ENCODE results near the gene NEDD8. TPM values are rescaled to one million over a fixed set of nuclear protein-coding genes. Genes with fewer than 3 reads are reported as not detected.

NEDD8 gene
- total and polyA plus RNA-seq, 2 of the 4 experiments (the other 2 are of a cell fraction) = 167 to 375 TPM

- no peak overlapping the region for H2BK15ac ChIP-seq (ENCODE audit: low read depth, low read length)
- no peaks in the 10 kb centered on the region for H3K9me1 ChIP-seq (ENCODE audit: insufficient read depth, low read length)
- ChIA-PET CTCF (interaction anchor here (0.7 kb wide), 1 partner anchor 16 kb away, joined by 3 read pairs; the partner anchor contains the start of gene IRF9), POLR2A (ENCODE audit: unreplicated experiment) (no interaction called here)
- H2AFZ ChIP-seq (replicated peaks; ENCODE audit: low read length, poor library complexity) = no peak overlapping the region
- no peak overlapping the region for H3K4me2 ChIP-seq (ENCODE audit: low read depth, low read length)
- H3K27me3 ChIP-seq (ENCODE audit: control insufficient read depth, insufficient read depth, low read length) = no peaks in the 10 kb centered on the region
- no TSS peak for BruUV-seq (replicated peaks)
- no peak overlapping the region for H4K91ac ChIP-seq (ENCODE audit: insufficient read depth, low read depth, low read length)
- H4K5ac ChIP-seq (ENCODE audit: low read depth, low read length) = no peak overlapping the region
- no peaks in the 10 kb centered on the region; a peak in 1 of 4 replicates for H3K79me1 ChIP-seq (ENCODE audit: low read depth in 1 of 2, low read length in 2 of 2)
- WGBS, 2 experiments (ENCODE audit: extremely low coverage in 2 of 2, insufficient read length in 1 of 2) = no CpG with 5 or more reads among the region's 12 CpGs
- H3K23ac ChIP-seq (ENCODE audit: low read depth, low read length) = no peak overlapping the region
- no peak overlapping the region for H2AK9ac ChIP-seq (replicated peaks; ENCODE audit: low read depth, low read length, poor library complexity)
- H2AK5ac ChIP-seq (ENCODE audit: low read depth, low read length) = no peak overlapping the region
- no peak for DNase-seq
- no peak overlapping the region for H4K8ac ChIP-seq (ENCODE audit: low read depth in 2 of 2, low read length in 2 of 2)
- no peak overlapping the region for H3K27ac ChIP-seq (ENCODE audit: insufficient read depth, low read length)
- in situ Hi-C loops (cut with MboI; ENCODE audit: low sequenced_read_pairs) (no loop called here), intact Hi-C loops (cut with micrococcal nuclease) (no loop called here), dilution Hi-C loops (cut with HindIII; ENCODE audit: low sequenced_read_pairs, unreplicated experiment) (no loop called here)
- no peaks in the 10 kb centered on the region for H3K9me3 ChIP-seq (ENCODE audit: control insufficient read depth, insufficient read depth, low read length)
- peaks cover 2% of the 10 kb centered on the region; the same call in 1 of the 2 replicates for H3K4me1 ChIP-seq (ENCODE audit: control insufficient read depth, insufficient read depth, low read length)
- no peaks in the 10 kb centered on the region for H4K20me1 ChIP-seq (ENCODE audit: insufficient read depth, low read length)
- no peak overlapping the region for H3K18ac ChIP-seq (ENCODE audit: low read depth, low read length)
- no peak overlapping the region for H3K4ac ChIP-seq (ENCODE audit: low read depth, low read length)
- H3K56ac ChIP-seq (ENCODE audit: extremely low read depth, insufficient read depth, low read length) = no peak overlapping the region
- no peak overlapping the region for H3K9ac ChIP-seq (ENCODE audit: low read depth, low read length)
- H3K36me3 ChIP-seq (ENCODE audit: control insufficient read depth, insufficient read depth, low read length) = peaks cover 60% of the 10 kb centered on the region
- no peak overlapping the region for H2BK20ac ChIP-seq (ENCODE audit: low read depth, low read length)
- no peak overlapping the region for H3K4me3 ChIP-seq (ENCODE audit: insufficient read depth, low read depth, low read length)
- no peak for TF ChIP-seq RAD21 (IDR thresholded peaks at IDR 0.05; ENCODE audit: low read length)
- TF ChIP-seq CTCF (conservative IDR thresholded peaks at IDR 0.05; ENCODE audit: low read depth, low read length) = no peak
- TF ChIP-seq MXI1 (IDR thresholded peaks at IDR 0.05; ENCODE audit: borderline replicate concordance, low read depth, low read length) = no peak
- no peak overlapping the region for H3K14ac ChIP-seq (replicated peaks; ENCODE audit: low read depth, low read length)
- no peak for ATAC-seq (ENCODE audit: low read depth)
- H2BK5ac ChIP-seq (ENCODE audit: low read depth, low read length, poor library complexity, severe bottlenecking) = no peak overlapping the region
- no peak overlapping the region for H2BK120ac ChIP-seq (ENCODE audit: low read depth, low read length)
Measured at GRCh38 chr14:24177041-24177825, 54.9 kb downstream of the NEDD8 start.

Measured in IMR-90 (cell line).